IMR-90 (cell line): ENCODE results near the gene AFDN. TPM values are rescaled to one million over a fixed set of nuclear protein-coding genes. Genes with fewer than 3 reads are reported as not detected.

ENCODE experiments used
- ATAC-seq: fragments of 200-7000 bp; cut with Tn5 transposase; 2 replicates; pipeline ENCODE4 v1.9.1; 2020; ENCODE audit warnings: low read depth, mild to moderate bottlenecking, moderate library complexity
- BruUV-seq: library from RNA; stranded (reverse); fragments of 400-500 nt; replicated peaks from 2 replicates; lab custom pipeline; 2021; lab: Mats Ljungman, UMichigan
- CTCF ChIA-PET: fragments of 300-600 bp; formaldehyde crosslinking; extraction: SDS; loops from one replicate; lab custom pipeline; 2021; ENCODE audit warnings: antibody characterized with exemption; lab: Yijun Ruan, JAX
- POLR2A ChIA-PET: fragments of 300-600 bp; sonication (Branson Sonifier 250); formaldehyde crosslinking; loops from one replicate; lab custom pipeline; 2022; ENCODE audit warnings: antibody characterized with exemption; ENCODE audit not compliant: unreplicated experiment; lab: Charles Lee
- DNase-seq: peaks from one replicate; pipeline ENCODE4 v3.0.0; 2013
- H2AFZ ChIP-seq: replicated peaks from 2 replicates; pipeline ENCODE3; 2013; ENCODE audit warnings: low read length, mild to moderate bottlenecking; ENCODE audit not compliant: poor library complexity
- H2AK5ac ChIP-seq: 2 replicates; pipeline ENCODE4 v1.6.1; 2013; ENCODE audit warnings: low read depth, low read length, inconsistent platforms
- H2AK9ac ChIP-seq: replicated peaks from 2 replicates; pipeline ENCODE3; 2013; ENCODE audit warnings: mild to moderate bottlenecking, low read depth, low read length, moderate library complexity; ENCODE audit not compliant: poor library complexity
- H2BK120ac ChIP-seq: 2 replicates; pipeline ENCODE4 v1.6.1; 2013; ENCODE audit warnings: low read depth, low read length, inconsistent platforms
- H2BK15ac ChIP-seq: 3 replicates; pipeline ENCODE4 v1.6.1; 2013; ENCODE audit warnings: low read depth, low read length, inconsistent platforms
- H2BK20ac ChIP-seq: 2 replicates; pipeline ENCODE4 v1.6.1; 2013; ENCODE audit warnings: low read depth, mild to moderate bottlenecking, inconsistent platforms, low read length, moderate library complexity
- H2BK5ac ChIP-seq: 2 replicates; pipeline ENCODE4 v1.6.1; 2013; ENCODE audit warnings: mild to moderate bottlenecking, low read depth, low read length, inconsistent platforms; ENCODE audit not compliant: poor library complexity, severe bottlenecking
- H3K14ac ChIP-seq: replicated peaks from 2 replicates; pipeline ENCODE4 v1.6.1; 2013; ENCODE audit warnings: low read depth, low read length, inconsistent platforms
- H3K18ac ChIP-seq: 2 replicates; pipeline ENCODE4 v1.6.1; 2013; ENCODE audit warnings: low read depth, low read length, control low read depth
- H3K23ac ChIP-seq: 2 replicates; pipeline ENCODE4 v1.6.1; 2013; ENCODE audit warnings: low read depth, low read length, inconsistent platforms
- H3K27ac ChIP-seq: 2 replicates; pipeline ENCODE4 v1.5.1; 2013; ENCODE audit warnings: mild to moderate bottlenecking, control low read depth, low read length; ENCODE audit not compliant: insufficient read depth
- H3K27me3 ChIP-seq: 2 replicates; pipeline ENCODE4 v1.6.1; 2013; ENCODE audit warnings: low read length; ENCODE audit not compliant: control insufficient read depth, insufficient read depth
- H3K36me3 ChIP-seq: 2 replicates; pipeline ENCODE4 v1.6.1; 2013; ENCODE audit warnings: low read length, mixed read lengths; ENCODE audit not compliant: control insufficient read depth, insufficient read depth
- H3K4ac ChIP-seq: 2 replicates; pipeline ENCODE4 v1.6.1; 2013; ENCODE audit warnings: low read depth, low read length, inconsistent platforms
- H3K4me1 ChIP-seq: 2 replicates; pipeline ENCODE4 v1.6.1; 2013; ENCODE audit warnings: low read length, mixed read lengths; ENCODE audit not compliant: control insufficient read depth, insufficient read depth
- H3K4me2 ChIP-seq: 2 replicates; pipeline ENCODE4 v1.6.1; 2013; ENCODE audit warnings: low read depth, mild to moderate bottlenecking, control low read depth, low read length, moderate library complexity
- H3K4me3 ChIP-seq: 2 replicates; pipeline ENCODE4 v1.5.1; 2013; ENCODE audit warnings: low read depth, mild to moderate bottlenecking, control low read depth, low read length, moderate library complexity; ENCODE audit not compliant: insufficient read depth
- H3K56ac ChIP-seq: 2 replicates; pipeline ENCODE4 v1.6.1; 2013; ENCODE audit warnings: low read length, inconsistent platforms; ENCODE audit not compliant: insufficient read depth; ENCODE audit errors: extremely low read depth
- H3K79me1 ChIP-seq, 2 experiments: 2 replicates each; pipeline ENCODE4 v1.6.1; 2013; ENCODE audit warnings: low read length in 2 of 2, inconsistent platforms in 1 of 2, low read depth in 1 of 2
- H3K9ac ChIP-seq: 2 replicates; pipeline ENCODE4 v1.6.1; 2013; ENCODE audit warnings: low read depth, low read length, control low read depth
- H3K9me1 ChIP-seq: 2 replicates; pipeline ENCODE4 v1.6.1; 2013; ENCODE audit warnings: low read length, inconsistent platforms; ENCODE audit not compliant: insufficient read depth
- H3K9me3 ChIP-seq: 2 replicates; pipeline ENCODE4 v1.6.1; 2013; ENCODE audit warnings: low read length; ENCODE audit not compliant: control insufficient read depth, insufficient read depth
- H4K20me1 ChIP-seq: 2 replicates; pipeline ENCODE4 v1.6.1; 2013; ENCODE audit warnings: low read length, inconsistent platforms; ENCODE audit not compliant: insufficient read depth
- H4K5ac ChIP-seq: 2 replicates; pipeline ENCODE4 v1.6.1; 2013; ENCODE audit warnings: mild to moderate bottlenecking, low read depth, low read length, control low read depth
- H4K8ac ChIP-seq, 2 experiments: 2 replicates each; pipeline ENCODE4 v1.6.1; 2013; ENCODE audit warnings: low read depth in 2 of 2, low read length in 2 of 2, control low read depth in 1 of 2, inconsistent platforms in 1 of 2
- H4K91ac ChIP-seq: 2 replicates; pipeline ENCODE4 v1.6.1; 2013; ENCODE audit warnings: low read depth, low read length, inconsistent platforms; ENCODE audit not compliant: insufficient read depth
- BHLHE40 ChIP-seq: fragments of 150-350 bp; IDR thresholded peaks from 2 replicates; pipeline ENCODE4 v1.6.1; 2016; ENCODE audit warnings: mild to moderate bottlenecking, low read depth, low read length
- NFE2L2 ChIP-seq: fragments of 150-350 bp; IDR thresholded peaks from 2 replicates; pipeline ENCODE4 v1.6.1; 2016; ENCODE audit warnings: low read depth, mild to moderate bottlenecking, low read length
- WGBS, 2 experiments: methylation state at CpG; one replicate each; pipeline versions ENCODE4 v1.1.5 to v1.1.7; 2013; ENCODE audit warnings: missing lambda C conversion rate in 2 of 2; ENCODE audit not compliant: insufficient read length in 1 of 2; ENCODE audit errors: extremely low coverage in 2 of 2; 5-methylcytosine and 5-hydroxymethylcytosine counted together
- dilution Hi-C: fragments of 300-500 bp; cut with HindIII; formaldehyde crosslinking; loops from one replicate; pipeline ENCODE4 v1.14.3; 2018; ENCODE audit warnings: low sequenced_read_pairs; ENCODE audit not compliant: unreplicated experiment
- in situ Hi-C: fragments of 300-500 bp; cut with MboI; formaldehyde crosslinking; loops from 3 replicates; pipeline ENCODE4 v1.14.3; 2019; ENCODE audit warnings: low sequenced_read_pairs, inconsistent platforms, mixed read lengths
- intact Hi-C: fragments of 100-400 bp; cut with micrococcal nuclease; formaldehyde crosslinking; loops from 2 replicates; pipeline ENCODE4 v1.10.0; 2022
- polyA plus RNA-seq, 3 experiments: library from polyadenylated mRNA; depleted of rRNA; stranded (reverse); fragments of >200 nt; gene quantifications; 2 replicates each; pipeline ENCODE4 v1.2.3, GENCODE V29; 2012; ENCODE audit warnings: low replicate concordance in 1 of 3
- total RNA-seq: library from RNA; depleted of rRNA; stranded (reverse); fragments of >200 nt; gene quantifications from 2 replicates; pipeline ENCODE4 v1.2.3, GENCODE V29; 2012

Gene AFDN
- total and polyA plus RNA-seq, 2 of the 4 experiments (the other 2 are of a cell fraction) = 11.6 to 20.8 TPM

DNA sequence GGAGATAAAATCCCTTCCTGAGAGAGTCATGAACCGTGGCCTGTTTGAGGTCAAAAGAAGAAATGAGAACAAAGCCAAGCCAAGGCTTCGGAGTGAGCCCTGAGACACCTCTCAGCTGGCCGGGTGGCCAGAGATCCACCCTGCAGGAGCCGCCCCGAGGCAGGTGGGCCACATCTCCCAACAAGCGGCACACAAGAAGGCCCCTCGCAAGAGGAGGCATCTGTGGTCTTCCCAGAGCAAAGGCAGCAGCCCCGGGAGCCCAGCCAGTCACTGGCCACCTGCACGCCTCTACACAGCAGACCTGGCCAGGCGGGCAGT lies 30.9 kb upstream of the AFDN start:
- in situ Hi-C loops = no loop called here
- H2AFZ ChIP-seq = no peak overlapping the region
- H2BK5ac ChIP-seq = no peak overlapping the region
- H2AK5ac ChIP-seq = no peak overlapping the region
- no peaks in the 10 kb centered on the region for H3K79me1 ChIP-seq
- intact Hi-C loops = no loop called here
- H4K20me1 ChIP-seq = no peaks in the 10 kb centered on the region; the same call in 1 of the 2 replicates
- H4K5ac ChIP-seq = no peak overlapping the region
- no peaks in the 10 kb centered on the region for H3K9me3 ChIP-seq
- no peak overlapping the region for H4K8ac ChIP-seq
- no peaks in the 10 kb centered on the region for H3K36me3 ChIP-seq
- H3K9ac ChIP-seq = no peak overlapping the region
- H3K9me1 ChIP-seq = no peaks in the 10 kb centered on the region
- H3K18ac ChIP-seq = no peak overlapping the region
- H3K23ac ChIP-seq = no peak overlapping the region
- TF ChIP-seq BHLHE40 = no peak
- no peak for TF ChIP-seq NFE2L2
- no peak overlapping the region for H3K56ac ChIP-seq
- H2BK120ac ChIP-seq = no peak overlapping the region
- H2AK9ac ChIP-seq = no peak overlapping the region
- no peak for ATAC-seq
- BruUV-seq = no TSS peak
- peaks cover 7% of the 10 kb centered on the region for H3K27me3 ChIP-seq
- WGBS, 2 experiments = 89% methylated on average over 7 of the region's 10 CpGs; no CpG with 5 or more reads in 1 of the 2 experiments
- dilution Hi-C loops = no loop called here
- no peak overlapping the region for H3K4me2 ChIP-seq
- H3K4me1 ChIP-seq = no peaks in the 10 kb centered on the region
- POLR2A ChIA-PET = no interaction called here
- H2BK15ac ChIP-seq = no peak overlapping the region
- no peak overlapping the region for H3K14ac ChIP-seq
- no peak for DNase-seq
- H3K4ac ChIP-seq = no peak overlapping the region
- H4K91ac ChIP-seq = no peak overlapping the region
- no peak overlapping the region for H2BK20ac ChIP-seq
- H3K4me3 ChIP-seq = no peak overlapping the region
- H3K27ac ChIP-seq = no peak overlapping the region
- CTCF ChIA-PET = no interaction called here
